Measurements from ENCODE around the gene VAMP5. TPM values are rescaled to one million over a fixed set of nuclear protein-coding genes. Genes with fewer than 3 reads are reported as not detected.
A peak's percentile ranks its signal among the peaks of the same experiment; 100 is the strongest.

Gene VAMP5
- total and polyA plus RNA-seq, 9 of the 15 experiments (the other 6 are each of a cell fraction or from before 2014, with no cell fraction given): 0.54 to 1.9 (median 1.5) TPM; not detected in 2

GRCh38 chr2:85579266-85579935 lies 4.8 kb upstream of the VAMP5 start:
- no peaks in the 10 kb centered on the region for H3K9me3 ChIP-seq (replicated peaks; ENCODE audit: control insufficient read depth, insufficient read depth, low read depth, low read length)
- H3K4me2 ChIP-seq (ENCODE audit: insufficient read depth, low read length): peak overlapping the region; percentile 87
- ATAC-seq (peak; percentile 17; the same call in 2 of the 3 replicates), FAIRE-seq (peak; percentile 29), DNase-seq (ENCODE audit: extremely low read depth in 1 of 4, low spot score in 3 of 4) (peak in 2 of 4 experiments; percentile 48 to 50)
- peaks cover 30% of the 10 kb centered on the region for H3K79me2 ChIP-seq (ENCODE audit: control insufficient read depth, insufficient read depth, low read length)
- WGBS (ENCODE audit: insufficient coverage, low coverage, missing lambda C conversion rate): 20% methylated on average over 2 of the region's 6 CpGs
- H3K4me3 ChIP-seq: peak overlapping the region; percentile 48
- in situ Hi-C loops (cut with MboI): no loop called here
- BruUV-seq (replicated peaks): no TSS peak
- H3K27ac ChIP-seq (ENCODE audit: extremely low read depth, low read depth, low read length): peak overlapping the region; percentile 81
- no peaks in the 10 kb centered on the region for H3K9me1 ChIP-seq (ENCODE audit: control insufficient read depth, insufficient read depth, low read length)
- intact Hi-C loops (cut with micrococcal nuclease): loop anchor here (5.0 kb wide), 1 partner anchor 33 kb away; the partner anchor contains the start of gene C2orf68
- H3K27me3 ChIP-seq (ENCODE audit: control insufficient read depth in 2 of 2, insufficient read depth in 2 of 2, low read length in 2 of 2): no peaks in the 10 kb centered on the region
- no peaks in the 10 kb centered on the region for H4K20me1 ChIP-seq (replicated peaks; ENCODE audit: control insufficient read depth, insufficient read depth, low read length)
- peaks cover 19 to 29% of the 10 kb centered on the region in 2 experiments for H3K4me1 ChIP-seq (replicated peaks in 1 of 2; ENCODE audit: control insufficient read depth in 2 of 2, insufficient read depth in 2 of 2, low read length in 2 of 2)
- peak overlapping the region; percentile 90; the same call in 1 of the 2 replicates for H2AFZ ChIP-seq (ENCODE audit: low read depth, low read length)
- H3K36me3 ChIP-seq (ENCODE audit: control insufficient read depth, insufficient read depth, low read length): peaks cover 37% of the 10 kb centered on the region; the same call in 2 of the 3 replicates
- CTCF ChIA-PET (ENCODE audit: low intra/inter-chr PET ratio): no interaction called here
- peak overlapping the region; percentile 77 to 94; a peak in 3 of 4 replicates for H3K9ac ChIP-seq (ENCODE audit: insufficient read depth in 1 of 2, low read depth in 2 of 2, low read length in 2 of 2)
- POLR2A ChIA-PET: interaction anchor here (0.6 to 3.8 kb wide), 13 partner anchors 8 to 172 kb away, joined by 3 to 23 read pairs (median 5); partner anchors contain the start of genes GGCX and RNF181
- TF ChIP-seq PHF8 (IDR thresholded peaks at IDR 0.05; ENCODE audit: borderline replicate concordance, low read length) (no peak), SPI1 (IDR thresholded peaks at IDR 0.05; ENCODE audit: borderline replicate concordance, low read depth, low read length) (peak; percentile 93), AFF4 (CRISPR knock-in tag; IDR thresholded peaks at IDR 0.05) (no peak), HSF4 (CRISPR knock-in tag; IDR thresholded peaks at IDR 0.05; ENCODE audit: borderline replicate concordance) (no peak), ZNF592 (IDR thresholded peaks at IDR 0.05) (0 out of 2 replicates have a peak, but pooled peaks have one; percentile 16), ZBTB33 (CRISPR knock-in tag; IDR thresholded peaks at IDR 0.05) (no peak), TFAP4 (CRISPR knock-in tag; IDR thresholded peaks at IDR 0.05; ENCODE audit: borderline replicate concordance) (peak; percentile 79)

Measured in K562 (cell line).